Sigmoid colon (tissue), 4 donors: ENCODE measurements around the gene KLHL3.

ENCODE experiments used
- CTCF ChIP-seq, 4 experiments: fragments of 450-650 bp in 3 of 4; fragments of 200-600 bp in 1 of 4; IDR thresholded peaks; one replicate each; pipeline ENCODE4 v1.5.1; 2016 to 2019; ENCODE audit warnings: antibody characterized with exemption in 4 of 4, mild to moderate bottlenecking in 3 of 4, moderate library complexity in 2 of 4
- POLR2AphosphoS5 ChIP-seq, 4 donors: sonication (generic); formaldehyde crosslinking; IDR thresholded peaks; one replicate each; pipeline ENCODE4 v1.6.1; 2017; ENCODE audit warnings: antibody characterized with exemption in 4 of 4

GRCh38 chr5:137641148-137641547 is 94.7 kb downstream of the KLHL3 start:
- no peak for TF ChIP-seq CTCF (IDR thresholded peaks at IDR 0.05)
- no peak for TF ChIP-seq POLR2AphosphoS5 (IDR thresholded peaks at IDR 0.05)
